Airway epithelial cell (primary cell): ENCODE results near the gene YOD1. TPM values are rescaled to one million over a fixed set of nuclear protein-coding genes. Genes with fewer than 3 reads are reported as not detected.

Source experiments
- total RNA-seq: library from RNA; depleted of rRNA; stranded (reverse); fragments of >200 nt; gene quantifications from 2 replicates; pipeline ENCODE4 v1.2.3, GENCODE V29; 2015

Gene YOD1
- total RNA-seq, result 3.7 and 7.1 TPM in 2 replicates

DNA sequence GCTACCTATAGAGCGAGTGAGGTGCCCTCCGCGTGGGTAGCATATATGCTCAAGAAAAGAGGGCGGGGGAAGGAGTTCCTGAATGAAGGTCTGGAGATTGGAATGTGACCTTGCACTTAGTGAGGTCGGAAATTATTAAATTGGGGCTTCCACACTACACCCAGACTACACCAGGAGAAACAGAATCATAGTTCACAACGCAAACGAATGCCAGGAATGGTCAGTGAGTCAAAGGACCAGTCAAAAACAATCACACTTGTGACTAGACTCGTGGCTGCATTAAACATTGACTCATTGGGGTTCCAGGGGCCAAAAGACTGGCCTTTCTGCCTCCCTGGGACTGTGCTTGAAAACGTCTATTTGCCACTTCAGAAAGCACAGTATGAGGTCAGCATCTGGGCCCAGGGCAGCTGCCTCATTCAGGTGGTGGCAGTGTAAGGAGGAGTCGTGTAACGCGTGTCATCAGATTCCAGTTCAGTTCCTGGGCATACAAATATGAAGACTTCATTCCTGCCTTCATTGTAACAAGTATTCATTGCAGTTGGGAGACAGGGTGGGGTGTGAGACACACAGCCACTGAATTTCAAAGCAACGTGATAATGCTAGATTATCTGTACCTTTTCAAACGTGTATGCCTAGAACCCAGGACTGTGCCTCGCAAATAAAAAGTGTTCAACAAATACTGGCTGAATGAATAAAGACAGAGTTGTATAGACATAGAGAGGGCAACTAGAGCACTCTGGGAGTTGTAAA, at the start of gene YOD1:
TSS of gene YOD1 (minus strand) at position 18 of the 753 bp plus-strand sequence. CDS start 178 bp downstream, outside the sequence.

DNA sequence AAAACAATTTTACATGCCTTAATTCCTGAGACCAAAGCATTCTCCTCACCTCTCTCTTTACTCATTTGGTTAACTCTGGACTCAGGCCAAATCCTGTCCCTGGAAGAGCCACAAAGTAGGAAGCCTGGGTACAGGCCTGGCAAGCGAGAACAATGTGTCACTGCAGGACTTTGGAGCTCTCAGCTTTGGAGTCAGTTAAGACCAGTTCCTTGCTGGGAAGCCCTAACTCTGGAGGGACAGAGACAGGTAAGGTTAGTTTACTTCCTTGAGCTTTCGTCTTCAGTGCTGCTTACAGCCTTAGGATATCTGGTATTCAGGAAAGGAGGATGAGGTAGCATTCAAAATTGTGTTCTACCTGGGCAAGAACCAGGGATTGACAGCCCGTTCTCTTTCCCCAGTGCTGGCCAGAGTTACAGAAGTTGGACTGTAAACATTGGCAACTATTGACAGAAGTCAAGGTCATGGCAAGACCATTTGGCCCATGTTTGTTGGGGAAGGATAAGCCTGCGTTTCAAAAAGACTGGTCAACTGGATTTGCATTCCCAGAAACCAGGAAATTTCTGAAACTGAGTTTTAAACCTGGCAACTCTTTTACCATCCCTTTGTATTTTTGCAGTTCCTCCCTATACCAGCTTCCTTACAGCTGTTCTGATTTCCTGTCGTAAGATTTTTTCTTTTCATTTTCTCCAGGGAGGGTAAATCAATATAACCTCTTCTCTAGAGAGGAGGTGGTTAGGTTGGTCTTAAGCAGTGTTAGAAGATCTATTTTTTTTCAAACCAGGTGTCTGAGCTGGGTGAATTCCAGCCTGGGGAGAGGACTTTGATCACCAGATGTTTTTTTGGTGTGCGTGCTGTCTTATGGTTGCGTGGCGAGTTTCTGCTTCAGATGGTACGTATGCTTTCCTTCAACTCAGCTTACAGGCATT, 38.0 kb upstream of the YOD1 start, which contains the start of gene C4BPB:
TSS of gene C4BPB (plus strand) at position 160 of the 926 bp plus-strand sequence. CDS start at position 832, 672 bp downstream.

DNA sequence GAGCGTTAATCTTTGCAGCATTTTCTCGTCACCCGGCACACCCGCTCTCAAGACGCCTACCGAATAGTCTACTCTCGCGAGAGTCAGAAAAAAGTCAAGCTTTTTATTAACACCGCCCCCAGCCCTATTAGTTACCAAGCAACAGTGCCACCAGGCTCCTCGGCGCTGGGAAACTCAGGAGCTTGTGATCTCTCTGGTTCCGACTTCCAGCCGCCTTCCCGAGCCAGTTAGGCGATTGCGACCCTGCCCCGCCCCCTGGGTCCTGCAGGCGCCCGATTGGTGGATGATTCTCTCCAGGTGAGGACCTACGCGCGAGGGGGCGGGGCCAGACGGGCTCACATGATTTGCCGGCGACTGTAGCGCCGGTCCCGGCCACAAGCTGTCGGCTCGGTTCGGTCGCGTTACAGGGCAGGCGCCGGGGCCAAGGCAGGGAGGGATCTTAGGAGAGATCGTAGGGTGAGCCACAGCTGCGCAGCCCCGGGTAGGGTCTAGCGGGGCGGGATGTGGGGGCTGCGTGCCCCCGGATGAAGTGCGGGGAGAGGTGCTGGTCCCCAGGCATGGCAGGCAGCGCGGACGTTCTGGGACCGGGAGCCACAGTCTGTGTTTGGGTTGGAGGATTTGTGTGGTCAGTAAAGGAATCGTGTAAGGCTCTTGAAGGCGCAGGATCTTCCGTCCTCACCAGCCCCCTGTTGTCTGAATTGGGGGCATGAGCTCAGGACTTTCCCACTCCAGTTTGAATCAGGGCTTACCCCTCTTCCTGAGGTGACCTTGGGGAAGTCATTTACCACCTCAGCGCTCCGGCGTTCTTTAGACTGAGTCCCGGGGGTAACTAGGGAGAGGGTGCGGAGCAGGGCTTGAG, 2.1 kb upstream of the YOD1 start, which contains the start of gene PFKFB2:
TSS of gene PFKFB2 (plus strand) at position 365 of the 859 bp plus-strand sequence. CDS start 1,443 bp downstream, outside the sequence.

DNA sequence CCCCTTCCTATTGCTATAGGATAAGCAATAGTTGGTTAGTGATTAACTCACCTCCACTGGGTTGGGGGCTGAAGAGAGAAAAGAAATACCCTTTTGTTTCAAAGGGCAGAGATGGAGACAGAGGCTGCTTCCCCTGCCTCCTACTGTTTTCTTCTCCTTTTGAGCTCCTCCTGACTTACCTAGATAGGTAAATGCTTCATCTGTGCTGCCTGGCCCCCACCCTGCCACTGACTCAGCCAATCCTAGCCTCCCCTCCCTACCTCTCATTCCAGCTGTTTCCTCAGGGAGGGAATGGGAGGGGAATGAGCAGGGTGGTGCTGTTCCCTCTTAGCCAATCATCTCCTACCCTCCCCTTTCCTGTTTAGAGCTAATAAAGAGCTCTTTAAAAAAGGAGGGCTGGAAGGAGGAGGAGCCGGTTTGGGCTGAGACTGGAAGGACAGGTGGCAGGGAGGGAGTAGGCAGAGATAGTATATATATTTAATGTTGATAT, 18.4 kb downstream of the YOD1 start, which contains the start of gene C1orf116:
TSS of gene C1orf116 (minus strand) at position 229 of the 490 bp plus-strand sequence. CDS start 5,158 bp downstream, outside the sequence.

Other genes with a start within 250 kb of the YOD1 start
- not detected in 2 replicates for gene IL20, start 185.6 kb downstream of the YOD1 start, total RNA-seq
- gene IL24, start 153.8 kb downstream of the YOD1 start, total RNA-seq, result 0.23 and 0.35 TPM in 2 replicates
- gene FCMR, start 129.3 kb downstream of the YOD1 start, total RNA-seq, result 0.05 and 0.21 TPM in 2 replicates
- 0.05 and 0.14 TPM in 2 replicates for gene PIGR, start 104.7 kb downstream of the YOD1 start, total RNA-seq
- not detected in 2 replicates for gene FCAMR, start 80.7 kb downstream of the YOD1 start, total RNA-seq
- gene C1orf116, start 18.5 kb downstream of the YOD1 start, total RNA-seq, result 72.0 and 112 TPM in 2 replicates
- 7.4 and 8.0 TPM in 2 replicates for gene PFKFB2, start 2.1 kb upstream of the YOD1 start, total RNA-seq
- gene C4BPB, start 37.7 kb upstream of the YOD1 start, total RNA-seq, result not detected in 2 replicates
- not detected in 2 replicates for gene C4BPA, start 53.0 kb upstream of the YOD1 start, total RNA-seq